NOMO-1 treated with dmso at 0.1 percent for 144 hours (cell line): ENCODE results near the gene PATZ1.

Experiments
- DNase-seq: peaks from one replicate; lab custom pipeline; 2025; ENCODE audit not compliant: unreplicated experiment; lab: John Stamatoyannopoulos, UW

PATZ1 gene

DNA sequence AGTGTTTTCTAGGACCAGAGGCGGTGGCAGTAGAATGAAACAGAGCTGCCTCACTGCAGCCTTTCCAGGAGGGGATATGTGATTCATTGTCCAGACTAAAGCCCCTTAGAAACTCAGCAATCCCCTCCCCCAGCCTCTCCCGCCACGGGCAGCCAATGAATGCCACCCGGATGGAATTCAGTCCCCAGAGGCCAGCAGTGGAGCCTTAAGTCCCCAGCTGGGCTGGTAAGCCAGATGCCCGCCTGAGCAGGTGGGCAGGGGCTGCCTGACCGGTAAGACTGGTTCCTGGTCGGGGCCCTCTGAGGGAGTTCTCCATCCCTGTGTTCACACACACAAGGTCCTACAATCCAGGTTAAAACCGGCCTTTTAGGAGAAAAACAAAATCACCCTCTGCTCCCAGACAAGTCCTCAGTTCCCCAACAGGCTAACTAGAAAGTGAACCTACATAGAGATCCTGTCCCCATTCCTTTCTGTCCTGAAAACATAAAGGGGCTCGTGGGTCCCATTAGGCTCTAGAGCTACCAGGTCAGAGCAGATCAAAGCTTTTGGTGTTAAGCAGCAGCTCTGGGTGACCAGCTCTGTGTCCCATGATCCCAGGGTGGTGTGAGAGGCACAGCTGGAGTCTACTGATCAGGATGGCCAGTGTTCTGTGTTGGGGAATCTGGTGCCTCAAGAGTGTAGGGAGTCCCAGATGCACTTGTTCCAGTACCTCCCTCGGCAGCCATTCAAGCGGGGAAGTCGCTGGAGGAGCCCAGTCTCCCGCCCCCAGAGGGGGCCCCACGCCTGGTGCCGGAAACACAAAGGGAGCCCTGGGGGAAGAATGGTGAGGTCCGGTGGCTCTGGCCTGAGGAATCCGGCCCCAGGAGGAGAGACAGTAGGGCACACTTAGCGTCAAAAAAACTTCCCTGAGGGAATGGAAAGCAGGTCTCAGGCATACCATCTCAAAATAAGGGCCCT lies 2.6 kb downstream of the PATZ1 start:
- DNase-seq: peak; percentile 10

DNA sequence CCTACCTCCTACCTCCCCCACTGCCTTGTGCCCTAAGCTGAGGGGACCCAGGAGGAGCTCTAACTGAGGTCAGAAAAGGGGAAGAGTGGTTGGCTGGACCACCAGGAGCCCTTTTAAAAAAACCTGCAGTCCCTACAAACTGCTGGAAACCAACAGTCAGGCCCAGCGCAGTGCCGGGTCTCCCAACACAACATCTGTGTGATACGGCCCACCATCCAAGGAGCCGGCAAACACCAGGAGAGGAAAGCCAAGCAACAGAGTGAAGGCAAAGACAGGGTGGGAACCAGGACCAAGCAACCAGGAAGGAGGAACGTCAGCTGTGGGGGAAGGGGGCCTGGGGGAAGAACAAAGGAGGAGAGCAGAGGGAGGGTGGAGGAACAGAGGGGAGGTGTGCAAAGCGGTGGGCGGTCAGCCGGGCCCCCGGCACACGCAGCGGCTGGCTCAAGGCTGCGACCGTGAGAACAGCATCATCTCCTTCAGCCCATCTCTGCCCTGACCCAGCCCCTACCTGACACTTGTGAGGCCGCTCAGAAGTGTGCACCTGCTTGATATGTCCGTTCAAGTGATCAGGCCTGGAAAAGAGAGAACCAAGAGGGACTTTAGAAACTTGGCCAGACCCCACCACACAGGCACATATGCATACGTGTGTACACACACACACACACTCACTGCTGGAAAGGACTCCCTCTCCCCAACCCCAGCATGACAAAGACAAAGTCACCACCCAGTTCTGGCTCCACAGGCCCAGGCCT lies 3.6 kb downstream of the PATZ1 start:
- DNase-seq: no peak

DNA sequence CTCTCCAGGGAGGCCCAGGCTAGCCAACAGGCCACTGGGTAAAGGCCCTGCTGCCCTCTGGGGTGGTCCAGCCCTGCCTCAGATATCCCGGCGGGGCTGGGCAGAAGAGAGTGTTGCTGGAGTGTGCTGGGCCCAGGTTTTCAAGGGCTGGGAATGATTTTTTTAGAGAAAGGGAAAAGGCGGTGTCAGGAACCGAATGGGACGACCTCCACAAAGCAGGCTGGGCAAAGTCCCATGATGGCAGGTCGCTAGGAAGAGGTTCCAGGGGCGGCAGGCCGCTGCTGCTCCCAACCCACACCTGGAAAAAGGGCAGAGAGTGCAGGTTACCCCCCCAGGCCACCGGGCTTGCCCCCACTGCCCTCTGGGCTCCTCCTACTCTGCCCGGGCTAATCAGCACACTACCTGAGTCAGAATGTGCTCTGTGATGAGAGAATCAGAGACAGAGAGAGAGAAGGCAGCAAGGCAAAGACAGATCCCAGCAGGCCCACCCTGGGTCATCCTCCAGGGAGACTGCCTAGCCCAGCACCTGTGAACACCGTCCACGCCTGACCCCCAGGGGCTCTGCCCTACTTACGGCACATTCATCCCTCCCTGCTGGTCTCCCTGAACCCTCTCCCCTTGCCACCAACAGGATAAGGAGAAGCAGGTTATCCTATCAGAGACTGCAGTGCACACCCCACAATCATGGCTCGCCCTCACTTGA lies 4.6 kb downstream of the PATZ1 start:
- no peak for DNase-seq

DNA sequence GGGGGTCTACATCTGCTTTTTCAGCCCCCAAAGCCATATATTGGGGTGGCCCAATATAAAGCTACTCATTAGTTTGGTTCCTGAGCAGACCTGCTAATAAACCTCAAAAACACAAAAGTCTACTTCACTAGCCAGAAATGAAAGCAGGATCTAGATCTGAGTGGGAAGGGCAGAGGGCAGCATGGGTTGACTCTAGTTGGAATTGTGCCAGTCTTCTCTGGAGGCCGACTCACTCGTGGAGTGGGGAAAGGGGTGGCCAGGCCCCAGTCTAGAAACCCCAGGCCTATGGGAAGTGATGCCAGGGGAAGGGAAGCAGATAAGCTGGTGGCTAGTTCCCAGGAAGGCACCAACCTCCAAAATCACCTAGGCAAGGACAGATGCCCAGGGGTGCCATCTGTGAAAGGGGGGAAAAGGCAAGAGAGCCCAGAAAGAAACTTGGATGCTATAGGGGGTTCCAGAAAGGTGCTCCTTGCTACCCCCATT lies 5.3 kb downstream of the PATZ1 start:
- no peak for DNase-seq

DNA sequence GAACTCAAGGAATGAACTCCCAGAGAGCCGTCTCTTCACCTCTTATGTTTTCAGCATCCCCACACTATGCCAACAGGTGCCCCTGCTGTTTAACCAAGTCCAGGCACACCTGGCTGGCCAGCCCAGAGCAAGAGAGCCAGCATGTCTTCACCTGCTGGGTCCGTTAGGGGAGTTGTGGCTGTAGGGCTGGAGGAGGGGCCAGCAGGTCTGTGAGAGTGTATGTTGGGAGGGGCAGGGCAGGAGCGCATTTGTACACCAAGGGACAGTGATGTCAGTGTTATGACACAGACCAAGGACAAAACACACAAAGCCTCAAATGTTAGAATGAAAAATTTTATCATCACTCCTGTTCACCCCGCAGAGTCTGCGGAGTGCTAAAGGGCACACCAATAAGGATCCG lies 5.8 kb downstream of the PATZ1 start:
- DNase-seq: no peak

DNA sequence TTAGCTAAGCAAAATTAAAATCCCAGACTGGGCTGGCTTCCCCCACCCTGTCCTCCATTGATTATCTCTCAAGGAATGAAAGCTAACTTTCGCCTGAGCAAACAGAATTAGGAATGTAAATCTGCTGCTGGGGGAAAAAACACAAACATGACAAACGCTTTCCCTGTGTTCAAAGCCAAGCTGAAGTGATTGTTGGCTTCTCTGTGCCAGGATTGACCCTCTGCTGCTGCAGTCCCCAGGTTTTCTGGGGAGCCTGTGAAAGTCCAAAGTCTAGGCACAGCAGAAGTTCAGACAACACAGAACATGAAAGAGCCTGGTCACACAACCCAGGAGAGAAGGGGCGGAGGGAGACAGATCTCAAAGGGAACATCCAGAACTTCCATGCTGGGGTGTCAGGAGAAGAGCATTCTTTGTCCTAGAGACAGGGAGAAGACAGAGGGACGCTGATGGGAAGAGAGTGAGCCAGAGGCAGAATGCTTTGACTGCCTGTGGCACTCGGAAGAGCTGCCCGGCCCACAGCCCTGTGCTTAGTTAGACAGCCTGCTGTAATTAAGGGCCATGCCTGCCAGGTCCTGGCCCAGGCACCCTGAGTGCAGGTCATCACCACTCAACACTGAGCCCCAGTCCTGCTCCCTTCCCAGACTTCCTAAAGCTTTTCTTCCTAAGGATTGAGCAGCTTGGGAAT lies 6.9 kb downstream of the PATZ1 start:
- no peak for DNase-seq

DNA sequence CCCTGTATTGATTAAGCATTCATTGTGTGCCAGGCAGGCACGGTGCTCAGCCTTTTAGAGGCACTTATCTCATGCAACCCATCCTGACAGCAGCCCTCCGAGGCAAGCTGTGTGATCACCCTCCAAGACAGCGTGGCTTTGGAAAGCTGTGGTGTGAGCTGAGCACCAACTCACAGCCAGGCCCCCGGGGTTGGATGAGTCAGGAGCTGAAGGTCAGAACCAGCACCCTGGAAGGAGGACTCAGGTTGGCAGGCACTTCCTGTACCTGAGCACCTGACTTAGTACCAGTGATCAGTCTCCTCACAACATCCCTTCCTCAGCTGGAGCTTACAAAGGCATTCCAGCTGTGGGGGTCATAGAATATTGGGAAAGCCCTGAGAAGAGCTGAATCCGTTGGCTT lies 9.0 kb downstream of the PATZ1 start:
- DNase-seq: no peak

DNA sequence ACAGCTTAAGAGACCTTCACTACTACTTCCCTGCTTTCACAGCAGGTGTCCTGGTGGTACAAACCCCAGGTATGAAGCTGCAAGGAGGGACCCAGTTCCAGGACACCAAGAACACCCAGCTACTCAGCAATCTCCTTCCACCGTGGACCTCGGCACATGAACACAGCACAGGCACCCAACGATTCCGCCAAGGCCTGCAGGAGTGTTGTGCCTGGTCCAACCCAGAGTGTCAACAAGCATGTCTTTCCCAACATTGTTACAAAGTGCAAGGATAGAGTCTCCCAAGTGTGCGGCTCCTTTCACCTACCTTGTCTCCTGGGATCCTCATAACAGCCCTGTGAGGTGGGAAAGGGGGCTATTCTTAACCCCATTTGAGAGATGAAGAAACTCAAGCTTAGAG lies 11.8 kb downstream of the PATZ1 start:
- DNase-seq: no peak

DNA sequence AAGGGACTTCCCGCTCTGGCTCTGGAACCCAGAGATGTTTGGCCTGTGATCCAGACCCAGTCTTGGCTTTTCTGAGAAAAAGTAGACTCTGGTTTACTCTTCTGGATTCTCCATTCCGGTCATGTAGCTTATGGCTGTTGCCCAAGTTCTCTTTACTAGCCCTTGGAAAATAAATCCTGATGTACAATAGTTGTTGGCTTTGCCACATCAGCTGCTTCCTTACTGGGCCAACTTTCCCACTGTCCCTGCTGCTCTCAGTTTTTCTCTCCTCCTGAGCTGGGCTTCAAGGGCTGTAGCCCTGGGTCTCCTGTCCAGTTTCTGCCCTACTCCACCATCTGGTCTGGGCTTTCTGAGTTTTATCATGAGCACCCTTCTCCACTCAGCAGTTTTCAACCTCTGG lies 12.5 kb downstream of the PATZ1 start:
- no peak for DNase-seq

DNA sequence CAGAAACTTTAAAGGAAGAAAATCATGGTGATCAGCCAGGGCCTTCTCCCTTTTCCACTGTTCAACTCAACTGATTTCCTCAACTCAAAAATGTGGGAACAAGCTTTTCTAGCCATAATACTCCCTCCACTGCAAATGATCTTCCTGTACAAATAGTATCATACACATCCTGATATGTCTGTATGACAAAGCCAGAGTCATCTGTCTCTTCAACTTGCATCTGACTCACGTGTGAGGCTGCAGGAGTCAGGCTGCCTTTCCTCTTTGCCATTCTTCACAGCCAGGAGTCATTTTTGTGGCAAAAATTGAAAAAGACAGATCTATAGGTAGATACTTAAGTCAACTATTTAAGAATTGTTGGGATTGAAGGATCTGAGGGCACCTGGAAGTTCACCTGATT lies 13.3 kb downstream of the PATZ1 start:
- no peak for DNase-seq

DNA sequence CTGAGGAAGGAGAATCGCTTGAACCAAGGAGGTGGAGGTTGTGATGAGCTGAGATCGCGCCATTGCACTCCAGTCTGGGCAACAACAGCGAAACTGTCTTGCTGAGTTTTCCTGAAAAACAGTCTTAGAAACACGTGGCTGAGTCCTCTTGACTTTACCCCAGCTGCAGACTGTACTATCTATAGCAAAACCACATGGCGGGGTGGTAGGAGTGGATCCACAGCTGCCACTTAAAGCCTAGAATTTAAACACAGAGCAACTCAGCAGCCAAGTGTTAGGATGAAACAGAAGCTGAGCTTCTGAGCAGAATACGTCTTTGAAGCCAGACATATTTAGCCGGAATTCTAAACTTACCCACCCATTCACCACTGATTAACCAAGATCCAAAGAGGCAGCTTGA lies 14.1 kb downstream of the PATZ1 start:
- DNase-seq: no peak

DNA sequence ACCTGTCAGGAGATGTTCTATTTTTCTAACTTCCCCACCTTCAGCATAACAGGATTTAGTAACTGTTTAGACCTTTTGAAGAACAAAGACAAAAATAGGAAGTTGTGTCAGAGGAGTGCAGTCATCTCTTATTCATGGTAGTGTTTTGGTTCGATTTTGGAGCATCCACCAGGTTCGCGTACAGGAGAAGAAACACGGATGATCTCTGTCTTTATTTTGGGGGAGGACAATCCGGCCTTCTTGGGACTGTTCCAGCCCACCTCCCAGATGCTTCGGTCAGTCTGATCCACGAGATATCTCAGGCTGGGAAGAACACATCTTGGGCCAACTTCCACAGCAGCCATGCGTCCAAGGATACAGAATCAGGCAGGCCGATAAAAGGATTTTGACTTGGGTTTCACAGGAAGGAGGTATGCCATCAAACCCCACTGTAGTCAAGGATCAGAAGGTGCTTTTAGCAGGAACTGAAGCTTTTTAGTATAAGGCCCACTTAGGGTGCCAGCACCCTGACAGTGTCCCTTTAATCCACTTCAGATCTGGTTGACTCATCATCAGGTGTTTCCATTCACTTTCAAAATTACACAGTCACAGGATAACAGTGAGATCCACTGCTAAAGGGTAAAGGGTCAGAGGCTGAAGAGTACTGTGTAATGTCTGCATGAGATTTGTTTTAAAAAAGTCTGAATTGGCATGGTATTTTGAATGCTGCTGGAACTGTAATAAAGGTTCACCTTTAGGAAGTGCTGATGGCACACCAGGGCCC lies 16.5 kb downstream of the PATZ1 start:
- DNase-seq: no peak

DNA sequence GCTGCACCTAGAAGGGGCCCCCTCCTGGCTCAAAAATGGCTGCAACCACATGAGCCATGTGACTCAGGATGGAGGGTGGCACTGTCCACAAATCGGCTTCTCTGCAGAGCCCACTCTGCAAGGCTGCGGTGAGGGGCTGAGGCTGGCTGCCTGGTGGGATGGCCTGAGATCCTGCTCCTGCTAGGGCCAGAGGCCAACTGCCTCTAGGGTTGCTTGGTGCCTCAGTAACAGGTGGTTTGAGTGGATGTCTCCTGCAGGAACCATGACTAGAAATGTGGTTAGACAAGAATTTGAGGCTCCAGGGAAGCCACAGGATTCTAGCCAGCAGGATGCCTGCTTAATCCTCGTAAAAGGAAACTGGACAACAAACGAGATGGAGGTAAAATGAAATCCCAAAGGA lies 17.1 kb downstream of the PATZ1 start:
- no peak for DNase-seq

DNA sequence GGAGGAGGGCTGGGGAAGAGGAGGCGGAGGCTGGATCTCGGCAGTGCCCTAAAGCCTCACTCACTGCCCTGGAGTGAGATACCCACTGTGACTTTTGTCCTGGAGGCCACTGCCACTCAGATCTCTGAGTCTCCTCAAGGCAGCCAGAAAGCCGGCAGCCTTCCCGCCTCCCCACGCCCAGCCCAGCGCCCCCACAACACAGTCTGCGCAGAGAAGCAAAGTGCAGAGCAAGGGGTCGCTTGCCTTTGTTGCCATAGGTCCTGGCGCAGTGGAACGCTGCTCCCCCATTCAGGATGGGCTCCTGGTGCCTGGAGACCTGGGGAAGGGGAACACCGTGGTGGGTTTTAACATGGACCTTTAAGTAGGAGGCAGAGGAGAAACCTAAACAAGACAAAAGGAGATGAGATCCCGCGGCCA lies 17.6 kb downstream of the PATZ1 start:
- DNase-seq: no peak

DNA sequence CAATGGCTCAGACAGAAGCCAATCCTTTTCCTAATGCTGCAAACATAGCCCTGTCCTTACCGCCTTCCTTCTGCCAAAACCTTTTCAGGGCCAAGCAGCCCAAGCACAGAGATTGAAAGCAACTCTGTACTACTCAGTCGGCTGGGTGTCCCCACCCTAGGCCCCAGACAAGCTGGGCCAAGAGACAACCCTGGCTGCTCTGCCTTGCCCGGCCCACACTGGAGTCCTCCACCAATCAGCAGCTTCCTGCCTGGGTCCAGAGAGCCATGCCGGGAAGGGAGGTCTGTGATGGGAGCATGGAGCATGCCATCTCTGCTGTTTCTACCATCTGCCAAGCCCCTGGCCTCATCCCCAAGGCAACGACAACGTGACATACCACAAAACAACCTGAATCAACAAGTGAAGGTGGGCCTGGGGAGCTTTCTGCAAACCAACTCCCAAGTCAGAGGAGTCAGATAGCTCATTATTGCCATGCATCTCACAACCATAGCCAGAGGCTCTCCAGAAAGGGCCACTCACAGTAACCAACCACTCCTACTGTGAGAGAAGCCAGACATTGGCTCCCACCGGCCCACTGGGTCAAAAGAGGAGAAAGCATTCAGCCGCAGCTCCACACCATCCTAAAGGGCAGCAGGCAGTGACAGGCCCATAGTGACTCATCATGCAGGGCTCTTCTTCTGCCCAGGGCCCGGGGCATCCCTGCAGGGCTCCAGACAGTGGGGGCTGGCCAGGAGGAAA lies 18.2 kb downstream of the PATZ1 start:
- DNase-seq: no peak

DNA sequence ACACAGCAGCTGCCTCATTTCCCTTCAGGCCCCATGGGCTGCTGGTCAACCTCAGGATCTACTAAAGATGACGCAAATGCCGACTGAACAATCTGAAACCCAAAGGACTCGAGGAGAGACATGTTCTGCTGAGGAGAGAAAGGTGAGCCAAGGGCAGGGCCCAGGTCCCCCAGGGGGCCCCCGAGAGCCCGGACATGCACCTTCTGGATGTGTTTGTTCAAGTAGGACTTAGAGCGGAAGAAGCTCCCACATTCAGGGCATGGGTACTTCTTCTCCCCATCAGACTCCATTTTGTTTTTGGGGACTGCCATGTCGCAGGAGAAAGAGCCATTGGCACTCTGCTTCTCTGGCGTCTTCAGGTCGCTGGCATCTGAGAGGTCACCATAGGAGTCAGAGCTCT lies 19.3 kb downstream of the PATZ1 start:
- DNase-seq: no peak

DNA sequence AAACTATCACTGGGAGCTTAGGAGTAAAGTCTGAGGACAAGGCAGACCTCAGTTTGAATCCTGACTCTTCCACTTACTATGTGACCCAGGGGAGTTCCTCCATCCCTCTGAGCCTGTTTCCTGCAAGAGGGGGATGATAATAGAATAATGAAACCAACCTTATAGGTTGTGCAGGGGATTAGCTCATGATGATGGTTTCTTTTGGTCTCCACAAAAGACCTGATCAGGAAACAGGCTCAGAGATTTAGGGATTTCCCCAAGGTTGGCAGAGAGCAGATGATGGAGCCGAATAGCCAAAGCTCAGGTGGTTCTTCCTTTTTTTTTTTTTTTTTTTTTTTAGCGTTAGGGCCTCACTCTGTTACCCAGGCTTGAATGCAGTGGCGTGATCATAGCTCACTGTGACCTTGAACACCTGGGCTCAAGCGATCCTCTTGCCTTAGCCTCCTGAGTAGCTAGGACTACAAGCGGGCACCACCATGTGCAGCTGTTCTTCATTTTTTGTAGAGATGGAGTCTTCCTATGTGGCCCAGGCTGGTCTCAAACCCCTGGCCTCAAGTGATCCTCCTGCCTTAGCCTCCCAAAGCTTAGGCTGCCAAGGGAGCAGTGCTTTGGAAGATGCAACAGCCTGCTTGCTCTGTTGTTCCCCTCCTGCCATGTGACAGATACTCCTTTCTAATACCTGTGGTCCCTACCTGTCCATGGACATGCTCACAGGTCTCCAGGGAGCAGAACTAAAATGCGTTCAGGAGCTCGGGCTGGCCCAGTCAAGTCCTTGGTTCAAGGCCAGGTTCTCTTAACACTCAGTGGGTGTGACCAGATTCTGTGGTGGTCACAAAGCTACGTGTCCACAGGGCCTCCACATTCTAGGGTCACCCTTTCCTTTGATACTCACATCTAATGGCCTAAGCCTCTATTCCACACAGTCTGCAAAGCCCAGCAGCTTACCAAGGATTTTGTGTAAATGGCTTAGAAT lies 22.3 kb downstream of the PATZ1 start:
- DNase-seq: no peak

DNA sequence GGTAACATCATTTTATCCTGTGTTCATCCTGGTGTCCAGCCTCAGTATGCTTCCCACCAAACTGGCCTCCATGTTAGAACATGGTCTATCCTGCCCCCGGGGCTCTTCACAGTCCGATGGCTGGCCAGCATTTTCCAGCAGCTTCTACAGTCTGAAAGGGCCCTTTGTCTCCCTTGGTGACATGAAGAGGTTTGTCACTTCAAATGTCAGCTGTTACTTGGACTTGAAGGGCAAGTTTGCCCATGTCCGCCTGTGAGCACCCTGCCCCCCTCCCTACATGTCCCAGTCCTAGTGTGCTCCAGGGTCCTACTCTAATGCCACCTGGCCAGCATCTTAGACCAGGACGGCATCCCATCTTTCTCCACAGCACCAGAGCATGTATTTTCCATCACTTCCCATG lies 24.7 kb downstream of the PATZ1 start:
- DNase-seq: no peak
